GM21786 (cell line): ENCODE data around the gene RASGRP2.
"Not testable (repeated sequence)": the region's sequence is repeated elsewhere in the genome, so short reads cannot be mapped to it uniquely, and the experiment has no call there.

Experiments used
- ATAC-seq: cut with Tn5 transposase; IDR thresholded peaks from one replicate; pipeline ENCODE4 v1.9.1; 2021; ENCODE audit not compliant: unreplicated experiment

Gene RASGRP2

GRCh38 chr11:64720640-64721358, 23.1 kb downstream of the RASGRP2 start:
- no peak for ATAC-seq

DNA sequence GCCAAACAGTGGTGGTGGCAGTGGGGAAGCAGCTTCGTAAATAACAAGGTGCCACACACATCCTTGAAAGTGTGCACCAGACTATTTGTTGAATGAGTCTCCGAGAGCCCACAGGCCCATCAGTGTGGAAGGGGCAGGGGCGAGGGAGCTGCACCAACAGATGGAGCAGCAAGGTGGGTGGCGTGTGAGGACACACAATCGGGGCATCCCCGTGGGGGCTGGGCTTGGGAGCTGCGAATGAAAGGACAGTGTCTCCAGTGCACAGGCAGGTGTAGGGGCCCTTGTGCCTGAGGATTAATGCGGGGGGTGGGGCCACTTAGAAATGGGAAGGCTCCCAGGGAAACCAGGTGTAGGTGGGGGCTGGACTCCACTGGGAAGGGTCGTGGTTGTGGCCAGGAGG, 23.8 kb downstream of the RASGRP2 start:
- no peak for ATAC-seq

DNA sequence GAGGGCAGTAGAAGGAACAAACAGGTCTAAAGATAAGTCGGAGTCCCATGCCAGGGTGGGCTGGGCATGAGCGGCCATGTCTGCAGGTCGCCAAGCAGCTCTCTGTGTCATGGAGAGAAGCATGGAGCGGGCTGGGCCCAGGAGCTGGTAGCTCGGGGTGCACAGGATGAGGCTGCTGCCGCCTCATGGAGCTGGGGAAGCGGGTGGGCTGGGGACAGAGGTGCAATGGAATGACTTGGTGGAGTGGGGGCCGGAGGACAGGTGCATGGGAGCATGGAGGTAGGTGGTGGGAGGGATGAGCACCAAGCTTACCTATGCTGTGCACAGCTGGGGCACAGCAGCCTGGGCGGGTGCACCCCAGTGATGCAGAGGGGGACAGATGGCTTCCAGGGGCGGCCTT, 24.5 kb downstream of the RASGRP2 start:
- ATAC-seq = no peak

DNA sequence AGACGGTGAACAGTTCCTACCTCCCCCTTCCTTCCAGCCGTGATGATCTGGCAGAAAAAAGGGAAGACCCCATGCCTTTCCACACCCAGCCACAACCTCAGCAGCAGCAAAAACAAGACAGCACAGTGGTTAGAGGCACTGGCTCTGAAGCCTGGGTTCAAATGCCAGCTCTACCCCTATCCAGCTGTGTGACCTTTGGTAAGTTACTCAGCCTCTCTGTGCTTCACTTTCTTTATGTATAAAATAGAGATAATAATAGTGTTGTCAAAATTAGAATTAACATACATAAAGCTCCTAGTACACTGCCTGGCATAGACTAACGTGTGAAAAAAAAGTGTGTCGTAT, 25.2 kb downstream of the RASGRP2 start:
- no peak for ATAC-seq

- ATAC-seq = no peak
These were observed 25.7 kb downstream of the RASGRP2 start for GRCh38 chr11:64718084-64718779.

DNA sequence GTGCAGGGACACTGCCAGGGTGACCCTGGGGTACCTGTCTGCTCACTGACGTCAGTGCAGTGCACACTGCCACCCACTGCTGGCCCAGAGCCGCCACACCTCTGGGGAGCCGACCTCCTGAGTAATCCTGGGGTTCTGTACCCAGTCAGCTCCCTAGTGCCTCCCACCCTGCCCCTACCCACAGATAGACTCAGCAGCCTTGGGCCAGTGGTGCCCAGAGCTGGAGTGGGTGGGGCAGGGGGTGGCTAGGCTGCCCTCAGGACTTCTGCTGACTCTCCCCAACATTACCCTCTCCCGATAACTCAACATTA, 26.7 kb downstream of the RASGRP2 start:
- ATAC-seq = no peak

- no peak for ATAC-seq
These were observed 27.3 kb downstream of the RASGRP2 start for GRCh38 chr11:64716473-64717267.

- no peak for ATAC-seq
These were observed 28.0 kb downstream of the RASGRP2 start for GRCh38 chr11:64715756-64716472.

DNA sequence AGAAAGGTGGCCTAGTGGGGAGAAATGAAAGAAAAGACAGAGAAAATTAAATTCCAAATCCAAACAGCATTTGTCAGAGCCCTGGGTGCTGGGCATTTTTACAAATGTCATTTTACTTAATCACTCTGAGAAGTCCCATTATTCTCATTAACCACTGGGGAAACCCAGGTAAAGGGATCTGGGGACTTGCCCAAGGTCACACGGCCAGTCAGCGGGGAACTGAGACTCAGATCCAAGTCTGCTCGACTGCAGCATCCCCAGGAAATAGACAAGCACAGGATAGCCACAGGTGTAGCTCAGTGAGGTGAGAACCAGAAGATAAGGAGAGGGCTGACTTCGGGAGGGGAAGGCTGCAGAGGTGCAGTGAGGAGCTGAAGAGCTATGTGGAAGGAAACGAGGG, 28.8 kb downstream of the RASGRP2 start:
- no peak for ATAC-seq

GRCh38 chr11:64714666-64715065, 29.3 kb downstream of the RASGRP2 start:
- no peak for ATAC-seq

- no peak for ATAC-seq
These were observed 30.1 kb downstream of the RASGRP2 start for GRCh38 chr11:64713781-64714363.

DNA sequence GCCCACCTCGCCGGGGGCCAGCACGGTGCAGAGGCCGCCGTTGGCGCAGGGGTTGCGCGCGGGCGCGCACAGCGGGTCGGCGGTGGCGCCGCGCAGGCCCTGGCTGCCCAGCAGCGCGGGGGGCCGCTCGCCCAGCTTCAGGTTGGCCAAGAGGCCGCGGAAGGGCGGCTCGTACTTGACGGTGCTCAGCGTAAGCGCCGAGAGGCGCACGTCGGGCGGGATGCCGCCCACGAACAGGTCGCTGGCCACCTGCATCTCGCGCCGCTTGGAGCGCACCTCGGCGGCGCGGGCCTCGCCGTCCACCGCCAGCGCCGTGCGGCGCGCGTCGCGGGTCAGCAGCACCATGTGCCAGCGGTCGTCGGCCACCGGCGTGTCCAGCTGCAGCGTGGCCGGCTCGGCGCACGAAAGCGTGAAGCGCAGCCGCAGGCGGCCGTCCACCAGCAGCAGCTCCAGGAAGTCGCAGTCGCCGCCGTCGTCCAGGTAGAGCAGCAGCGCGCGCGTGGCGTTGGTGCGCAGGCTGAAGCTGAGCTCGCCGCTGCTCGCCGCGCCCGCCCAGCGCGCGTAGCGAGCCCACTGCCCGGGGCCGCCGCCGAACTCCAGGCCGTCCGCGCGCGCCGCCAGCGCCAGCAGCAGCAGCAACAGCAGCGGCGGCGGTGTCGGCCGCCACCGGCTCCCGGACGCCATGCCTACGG, 30.8 kb downstream of the RASGRP2 start:
- no peak for ATAC-seq

GRCh38 chr11:64712430-64713015, 31.4 kb downstream of the RASGRP2 start:
- ATAC-seq = no peak

- ATAC-seq = no peak
These were observed 32.0 kb downstream of the RASGRP2 start for GRCh38 chr11:64711956-64712362.

DNA sequence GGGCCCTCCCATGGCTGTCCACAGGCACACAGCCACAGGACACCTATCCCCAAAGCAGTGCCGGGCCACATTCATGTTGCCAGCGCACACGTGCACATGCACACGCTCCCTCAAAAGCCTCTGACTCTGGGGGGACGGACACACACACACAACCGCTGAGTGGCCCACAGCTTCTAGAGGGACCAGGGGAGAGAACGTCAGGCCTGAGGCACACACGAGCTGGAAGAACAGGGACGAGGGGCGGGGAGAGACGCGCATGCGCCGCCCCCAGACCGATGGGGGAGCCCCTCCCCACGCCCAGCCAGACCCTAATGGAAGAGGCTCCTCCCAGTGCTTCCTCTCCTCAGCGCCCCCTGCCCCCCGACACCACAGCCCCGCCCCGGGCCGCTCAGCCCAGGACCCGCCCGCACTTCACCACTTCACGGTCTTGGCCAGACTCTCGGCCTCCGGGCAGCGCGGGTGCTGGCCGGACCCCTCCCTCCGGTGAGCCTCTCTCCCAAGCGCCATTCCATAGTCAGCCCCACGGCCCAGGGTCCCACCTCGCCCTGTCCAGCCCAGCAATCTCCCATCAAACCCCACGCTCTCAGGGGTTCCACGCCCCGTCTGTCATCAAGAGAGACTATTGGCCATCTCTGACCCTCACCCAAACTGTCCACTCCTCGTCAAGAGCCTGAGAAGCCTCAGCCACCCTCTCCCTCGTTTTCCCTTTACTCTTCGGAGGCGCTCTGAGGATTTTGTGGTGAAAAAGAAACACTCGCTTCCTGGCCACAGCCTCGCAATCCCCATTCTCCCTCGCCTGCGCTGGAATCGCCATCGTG, 32.6 kb downstream of the RASGRP2 start:
- ATAC-seq = no peak

DNA sequence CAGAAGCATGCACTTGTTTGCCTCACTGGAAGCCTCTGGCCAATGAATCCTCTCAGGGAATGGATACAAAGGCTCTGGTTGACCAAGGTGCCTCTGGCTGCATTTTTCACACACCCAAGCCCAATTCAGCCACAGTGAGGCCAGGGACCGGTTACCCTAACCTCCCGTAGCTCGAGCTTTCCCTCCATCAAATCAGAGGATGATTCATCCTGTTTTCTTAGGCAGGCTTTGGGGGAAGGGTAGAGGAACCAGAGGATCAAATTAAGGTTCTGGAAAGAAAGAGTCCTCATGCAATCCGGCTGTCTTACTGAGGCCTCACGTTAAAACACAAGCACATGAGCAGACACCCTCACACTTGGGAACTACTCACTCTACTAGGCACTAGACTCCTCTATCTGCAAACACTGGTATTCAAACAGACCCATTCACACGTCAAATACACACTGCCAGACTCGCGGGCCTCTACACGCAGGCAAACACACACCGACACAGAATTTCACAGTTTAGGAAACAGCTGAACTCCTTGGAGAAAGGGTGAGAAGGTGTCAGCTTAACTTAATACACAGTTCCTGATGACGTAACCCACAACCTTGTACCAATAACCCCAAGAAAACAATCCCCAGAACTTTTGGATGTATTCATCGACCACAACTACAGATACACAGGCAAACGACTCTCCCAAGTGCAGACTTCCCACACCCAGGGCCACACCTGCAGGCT, 33.4 kb downstream of the RASGRP2 start:
- no peak for ATAC-seq

- ATAC-seq = no peak
These were observed 38.4 kb downstream of the RASGRP2 start for GRCh38 chr11:64705501-64705900.

- no peak for ATAC-seq
These were observed 40.9 kb downstream of the RASGRP2 start for GRCh38 chr11:64703048-64703447.

DNA sequence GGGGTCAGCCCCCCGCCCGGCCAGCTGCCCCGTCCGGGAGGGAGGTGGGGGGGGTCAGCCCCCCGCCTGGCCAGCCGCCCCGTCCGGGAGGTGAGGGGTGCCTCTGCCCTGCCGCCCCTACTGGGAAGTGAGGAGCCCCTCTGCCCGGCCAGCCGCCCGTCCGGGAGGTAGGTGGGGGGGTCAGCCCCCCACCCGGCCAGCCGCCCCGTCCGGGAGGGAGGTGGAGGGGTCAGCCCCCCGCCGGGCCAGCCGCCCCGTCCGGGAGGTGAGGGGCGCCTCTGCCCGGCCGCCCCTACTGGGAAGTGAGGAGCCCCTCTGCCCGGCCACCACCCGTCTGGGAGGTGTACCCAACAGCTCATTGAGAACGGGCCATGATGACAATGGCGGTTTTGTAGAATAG, 42.0 kb downstream of the RASGRP2 start:
- not testable (repeated sequence) for ATAC-seq
